ENCODE measurements around the gene DNTT. TPM values are rescaled to one million over a fixed set of nuclear protein-coding genes. Genes with fewer than 3 reads are reported as not detected.
A peak's percentile ranks its signal among the peaks of the same experiment; 100 is the strongest.

DNTT gene
- total and polyA plus RNA-seq, 2 experiments from 2014 or later: not detected

DNA sequence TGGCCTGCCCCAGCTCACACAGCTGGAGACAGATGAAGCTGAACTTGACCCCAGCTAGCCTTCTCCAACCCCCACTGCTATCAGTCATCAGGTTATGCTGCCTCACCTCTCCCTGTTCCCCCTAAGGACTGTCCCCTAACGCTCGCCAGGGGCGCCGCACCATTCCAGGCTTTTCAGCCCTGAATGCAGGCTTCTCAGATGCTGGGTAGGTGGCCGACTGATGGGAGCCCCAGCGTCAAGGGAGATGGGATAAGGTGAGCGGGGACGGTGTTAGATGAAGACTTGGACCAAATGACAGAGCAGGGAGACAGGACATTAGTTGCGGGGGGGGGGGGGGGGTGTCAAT, 70.4 kb downstream of the DNTT start:
- peaks cover 20% of the 10 kb centered on the region for H3K4me1 Mint-ChIP-seq
- H3K4me3 Mint-ChIP-seq: peak overlapping the region; percentile 71
- ATAC-seq: peak; percentile 58

GRCh38 chr10:96374985-96375830, 71.0 kb downstream of the DNTT start:
- peak overlapping the region; percentile 70 for H3K4me3 ChIP-seq
- H4K20me1 ChIP-seq (replicated peaks; ENCODE audit: insufficient read depth): no peaks in the 10 kb centered on the region
- H3K27ac ChIP-seq (ENCODE audit: low read depth): no peak overlapping the region
- H2AFZ ChIP-seq: peak overlapping the region; percentile 100
- H3K4me1 Mint-ChIP-seq: peaks cover 20% of the 10 kb centered on the region
- no peaks in the 10 kb centered on the region for H3K36me3 ChIP-seq (ENCODE audit: insufficient read depth)
- H3K27me3 Mint-ChIP-seq (ENCODE audit: insufficient read depth, low read depth, poor library complexity): peaks cover 15% of the 10 kb centered on the region
- H3K36me3 Mint-ChIP-seq (ENCODE audit: low read depth): no peaks in the 10 kb centered on the region
- H3K9me3 Mint-ChIP-seq: no peaks in the 10 kb centered on the region
- peak overlapping the region; percentile 92 for H3K4me2 ChIP-seq
- H3K79me2 ChIP-seq (replicated peaks; ENCODE audit: insufficient read depth): no peaks in the 10 kb centered on the region
- H3K27me3 ChIP-seq (ENCODE audit: insufficient read depth): peaks cover 11% of the 10 kb centered on the region
- peak; percentile 83 for ATAC-seq
- peaks cover 6% of the 10 kb centered on the region; the same call in 1 of the 2 replicates for H3K4me1 ChIP-seq (ENCODE audit: insufficient read depth)
- peak overlapping the region; percentile 71 for H3K4me3 Mint-ChIP-seq
- H3K9me2 ChIP-seq (ENCODE audit: insufficient read depth): no peaks in the 10 kb centered on the region
- no peak overlapping the region; the same call in 1 of the 2 replicates for H3K27ac Mint-ChIP-seq
- peak; percentile 95 for DNase-seq (ENCODE audit: low spot score)
- no peaks in the 10 kb centered on the region for H3F3A ChIP-seq (replicated peaks; ENCODE audit: low read depth)
- TF ChIP-seq CTCF (conservative IDR thresholded peaks at IDR 0.05; ENCODE audit: low read depth in 2 of 2) (peak; percentile 84 to 100), JUNB (IDR thresholded peaks at IDR 0.05; ENCODE audit: unreplicated experiment) (no peak)

More for the DNA sequence above, 70.4 kb downstream of the DNTT start:
- peak; percentile 20 to 40; a peak in 2 of 4 replicates for TF ChIP-seq CTCF (conservative IDR thresholded peaks at IDR 0.05; ENCODE audit: low read depth in 2 of 2)
- no peak for TF ChIP-seq JUNB (IDR thresholded peaks at IDR 0.05; ENCODE audit: unreplicated experiment)
- H3K36me3 ChIP-seq (ENCODE audit: insufficient read depth): no peaks in the 10 kb centered on the region
- H2AFZ ChIP-seq: peak overlapping the region; percentile 100
- peak overlapping the region; percentile 92 for H3K4me2 ChIP-seq
- H3K27ac ChIP-seq (ENCODE audit: low read depth): no peak overlapping the region
- no peaks in the 10 kb centered on the region for H3K79me2 ChIP-seq (replicated peaks; ENCODE audit: insufficient read depth)
- no peaks in the 10 kb centered on the region for H4K20me1 ChIP-seq (replicated peaks; ENCODE audit: insufficient read depth)
- no peaks in the 10 kb centered on the region for H3K9me3 Mint-ChIP-seq
- H3K27me3 ChIP-seq (ENCODE audit: insufficient read depth): peaks cover 11% of the 10 kb centered on the region
- H3K9me2 ChIP-seq (ENCODE audit: insufficient read depth): no peaks in the 10 kb centered on the region
- H3F3A ChIP-seq (replicated peaks; ENCODE audit: low read depth): no peaks in the 10 kb centered on the region
- DNase-seq (ENCODE audit: low spot score): peak; percentile 71
- H3K36me3 Mint-ChIP-seq (ENCODE audit: low read depth): no peaks in the 10 kb centered on the region
- peaks cover 16% of the 10 kb centered on the region for H3K27me3 Mint-ChIP-seq (ENCODE audit: insufficient read depth, low read depth, poor library complexity)
- H3K27ac Mint-ChIP-seq: no peak overlapping the region
- peak overlapping the region; percentile 70 for H3K4me3 ChIP-seq
- H3K4me1 ChIP-seq (ENCODE audit: insufficient read depth): peaks cover 6% of the 10 kb centered on the region; the same call in 1 of the 2 replicates

DNA sequence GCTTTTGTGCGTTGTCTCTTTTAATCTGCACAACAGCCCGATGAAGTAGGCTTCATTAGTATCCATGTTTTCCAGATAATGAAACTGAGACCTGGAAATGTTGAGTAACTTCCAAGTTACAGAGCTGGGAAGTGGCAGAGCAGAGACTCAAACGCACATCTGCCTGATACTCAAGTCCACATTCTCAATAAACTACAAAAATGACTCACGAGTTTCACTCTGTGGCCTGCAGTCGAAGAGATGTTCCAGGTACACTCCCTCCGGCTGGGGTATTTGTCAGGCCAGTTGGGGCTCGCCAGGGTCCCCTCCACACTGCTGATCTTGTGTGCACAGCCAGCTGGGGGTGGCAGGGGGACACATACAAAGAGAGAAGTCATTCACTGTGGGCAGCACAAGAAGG, 72.2 kb downstream of the DNTT start:
- Histone ChIP-seq H3F3A (replicated peaks; ENCODE audit: low read depth) (no peaks in the 10 kb centered on the region), H3K4me1 (ENCODE audit: insufficient read depth) (peaks cover 6% of the 10 kb centered on the region; the same call in 1 of the 2 replicates), H4K20me1 (replicated peaks; ENCODE audit: insufficient read depth) (no peaks in the 10 kb centered on the region), H3K36me3 (ENCODE audit: insufficient read depth) (no peaks in the 10 kb centered on the region), H3K27ac (ENCODE audit: low read depth) (no peak overlapping the region), H3K79me2 (replicated peaks; ENCODE audit: insufficient read depth) (no peaks in the 10 kb centered on the region), H3K4me2 (no peak overlapping the region), H3K27me3 (ENCODE audit: insufficient read depth) (peaks cover 11% of the 10 kb centered on the region), H3K9me2 (ENCODE audit: insufficient read depth) (no peaks in the 10 kb centered on the region), H2AFZ (no peak overlapping the region), H3K4me3 (no peak overlapping the region)
- ATAC-seq (no peak), DNase-seq (ENCODE audit: low spot score) (no peak)
- peaks cover 13% of the 10 kb centered on the region for H3K27me3 Mint-ChIP-seq (ENCODE audit: insufficient read depth, low read depth, poor library complexity)
- peaks cover 20% of the 10 kb centered on the region for H3K4me1 Mint-ChIP-seq
- no peak overlapping the region for H3K27ac Mint-ChIP-seq
- no peaks in the 10 kb centered on the region for H3K9me3 Mint-ChIP-seq
- H3K36me3 Mint-ChIP-seq (ENCODE audit: low read depth): no peaks in the 10 kb centered on the region
- H3K4me3 Mint-ChIP-seq: no peak overlapping the region
- TF ChIP-seq ZNF331 (CRISPR knock-in tag; IDR thresholded peaks at IDR 0.05; ENCODE audit: low read depth): no peak
- TF ChIP-seq STAT1 (IDR thresholded peaks at IDR 0.05; ENCODE audit: unreplicated experiment): no peak
- TF ChIP-seq, protein P1, sequence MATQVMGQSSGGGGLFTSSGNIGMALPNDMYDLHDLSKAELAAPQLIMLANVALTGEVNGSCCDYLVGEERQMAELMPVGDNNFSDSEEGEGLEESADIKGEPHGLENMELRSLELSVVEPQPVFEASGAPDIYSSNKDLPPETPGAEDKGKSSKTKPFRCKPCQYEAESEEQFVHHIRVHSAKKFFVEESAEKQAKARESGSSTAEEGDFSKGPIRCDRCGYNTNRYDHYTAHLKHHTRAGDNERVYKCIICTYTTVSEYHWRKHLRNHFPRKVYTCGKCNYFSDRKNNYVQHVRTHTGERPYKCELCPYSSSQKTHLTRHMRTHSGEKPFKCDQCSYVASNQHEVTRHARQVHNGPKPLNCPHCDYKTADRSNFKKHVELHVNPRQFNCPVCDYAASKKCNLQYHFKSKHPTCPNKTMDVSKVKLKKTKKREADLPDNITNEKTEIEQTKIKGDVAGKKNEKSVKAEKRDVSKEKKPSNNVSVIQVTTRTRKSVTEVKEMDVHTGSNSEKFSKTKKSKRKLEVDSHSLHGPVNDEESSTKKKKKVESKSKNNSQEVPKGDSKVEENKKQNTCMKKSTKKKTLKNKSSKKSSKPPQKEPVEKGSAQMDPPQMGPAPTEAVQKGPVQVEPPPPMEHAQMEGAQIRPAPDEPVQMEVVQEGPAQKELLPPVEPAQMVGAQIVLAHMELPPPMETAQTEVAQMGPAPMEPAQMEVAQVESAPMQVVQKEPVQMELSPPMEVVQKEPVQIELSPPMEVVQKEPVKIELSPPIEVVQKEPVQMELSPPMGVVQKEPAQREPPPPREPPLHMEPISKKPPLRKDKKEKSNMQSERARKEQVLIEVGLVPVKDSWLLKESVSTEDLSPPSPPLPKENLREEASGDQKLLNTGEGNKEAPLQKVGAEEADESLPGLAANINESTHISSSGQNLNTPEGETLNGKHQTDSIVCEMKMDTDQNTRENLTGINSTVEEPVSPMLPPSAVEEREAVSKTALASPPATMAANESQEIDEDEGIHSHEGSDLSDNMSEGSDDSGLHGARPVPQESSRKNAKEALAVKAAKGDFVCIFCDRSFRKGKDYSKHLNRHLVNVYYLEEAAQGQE (IDR thresholded peaks at IDR 0.05; ENCODE audit: unreplicated experiment): no peak

Data from GM23338 (cell line).